Motor neuron (in vitro differentiated cells): ENCODE results near the gene TASOR. TPM values are rescaled to one million over a fixed set of nuclear protein-coding genes. Genes with fewer than 3 reads are reported as not detected.
"Not testable (repeated sequence)": the region's sequence is repeated elsewhere in the genome, so short reads cannot be mapped to it uniquely, and the experiment has no call there.

ENCODE experiments used
- ATAC-seq, 8 experiments: fragments of 200-7000 bp; cut with Tn5 transposase; replicated peaks in 6 of 8; 2 replicates each; pipeline ENCODE4 v1.8.0; 2021; ENCODE audit warnings: mild to moderate bottlenecking in 8 of 8, moderate library complexity in 8 of 8
- H3K27ac ChIP-seq, 2 donors: fragments of 250-450 bp; sonication (Bioruptor Pico); 2 replicates each; pipeline ENCODE4 v1.9.0; 2021; ENCODE audit warnings: antibody characterized with exemption in 2 of 2, mild to moderate bottlenecking in 2 of 2, moderate library complexity in 1 of 2
- H3K4me1 ChIP-seq, 2 donors: fragments of 250-450 bp; sonication (Bioruptor Pico); replicated peaks in 1 of 2; 2 replicates each; pipeline ENCODE4 v1.6.1; 2021; ENCODE audit warnings: antibody characterized with exemption in 2 of 2, mild to moderate bottlenecking in 2 of 2, moderate library complexity in 1 of 2
- H3K4me3 ChIP-seq, 5 donors: fragments of 250-450 bp; sonication (Bioruptor Pico); 2 replicates each; pipeline ENCODE4 v1.9.0; 2021; ENCODE audit warnings: antibody characterized with exemption in 5 of 5, mild to moderate bottlenecking in 5 of 5, moderate library complexity in 4 of 5
- WGBS, 10 experiments: fragments of 450-650 bp; shearing (Covaris generic); methylation state at CpG; one replicate each; pipeline ENCODE4 v1.0.0; 2022; 5-methylcytosine and 5-hydroxymethylcytosine counted together
- in situ Hi-C, 9 experiments: fragments of 400-800 bp; cut with MboI; loops; one replicate each; pipeline ENCODE4 v1.15.0; 2021; ENCODE audit warnings: low sequenced_read_pairs in 9 of 9, low pct_unique_long_range_greater_than_20kb in 2 of 9; ENCODE audit not compliant: unreplicated experiment in 9 of 9
- total RNA-seq, 8 experiments: library from RNA; unstranded; fragments of 300-600 nt; gene quantifications; 2 replicates each; pipeline versions ENCODE4 v1.2.3 to v1.2.4, GENCODE V29; 2022

Gene TASOR
- total RNA-seq, 8 experiments from 2014 or later: 47.5 to 116 (median 53.9) TPM

DNA sequence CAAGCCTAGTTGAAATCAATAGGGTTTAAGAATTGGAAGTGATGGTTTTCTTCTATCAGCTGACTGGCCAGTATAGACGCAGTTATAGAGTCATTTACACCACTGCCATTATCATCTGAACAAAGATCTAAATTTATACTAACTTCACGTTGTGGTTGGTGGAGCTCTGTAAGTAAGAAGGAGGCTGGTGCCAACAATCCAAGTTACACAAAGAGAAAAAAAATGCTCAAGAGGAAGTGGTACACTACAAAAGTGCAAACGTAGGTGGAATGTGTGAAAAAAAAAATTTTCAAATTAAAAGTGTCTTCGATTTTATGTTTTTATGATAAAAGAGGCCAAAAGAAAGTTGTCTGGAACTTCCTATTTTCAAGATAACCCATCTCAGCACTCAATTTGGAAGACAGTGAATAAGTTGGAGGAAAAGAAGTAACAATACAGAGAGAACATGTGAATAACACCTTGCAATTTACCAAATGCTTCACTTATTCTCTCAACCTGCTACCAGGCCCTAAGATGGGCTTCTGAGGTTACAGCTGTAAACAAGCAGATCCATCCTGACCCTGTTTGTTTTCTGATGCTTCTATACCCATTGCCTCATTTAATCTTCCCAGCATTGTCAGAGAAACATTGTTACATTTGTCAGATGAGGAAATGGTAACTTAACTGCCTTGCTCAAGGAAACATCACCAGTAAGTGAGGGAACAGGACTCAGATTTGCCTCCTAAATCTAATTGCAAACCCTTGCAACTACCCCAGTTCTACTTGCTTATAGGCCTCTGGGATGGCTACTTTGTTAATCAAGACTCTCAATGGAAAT, 12.0 kb upstream of the TASOR start:
- in situ Hi-C loops: loop anchor here in 1 of 9 experiments (10.0 kb wide), 1 partner anchor 290 kb away; no protein-coding TSS in a partner anchor
- H3K4me3 ChIP-seq: no peak overlapping the region
- no peak for ATAC-seq
- no peaks in the 10 kb centered on the region for H3K4me1 ChIP-seq
- no peak overlapping the region for H3K27ac ChIP-seq
- WGBS, 10 experiments: 18 to 86% (median 70%) methylated on average over 4 of the region's 4 CpGs; no CpG with 5 or more reads in 2 of the 10 experiments

GRCh38 chr3:56693750-56694149, 10.7 kb upstream of the TASOR start:
- Histone ChIP-seq H3K4me3 (no peak overlapping the region), H3K4me1 (no peaks in the 10 kb centered on the region), H3K27ac (no peak overlapping the region)
- in situ Hi-C loops: loop anchor here in 1 of 9 experiments (10.0 kb wide), 1 partner anchor 291 kb away; no protein-coding TSS in a partner anchor
- 60 to 93% (median 72%) methylated on average over 1 to 3 of the region's 3 CpGs; no CpG with 5 or more reads in 2 of the 10 experiments for WGBS, 10 experiments
- no peak for ATAC-seq

- in situ Hi-C loops: loop anchor here in 1 of 9 experiments (10.0 kb wide), 1 partner anchor 292 kb away; no protein-coding TSS in a partner anchor
- ATAC-seq: not testable (repeated sequence)
- 20 to 100% (median 88%) methylated on average over 1 to 5 of the region's 15 CpGs; no CpG with 5 or more reads in 2 of the 10 experiments for WGBS, 10 experiments
Observed at GRCh38 chr3:56692520-56693433, 9.7 kb upstream of the TASOR start.

DNA sequence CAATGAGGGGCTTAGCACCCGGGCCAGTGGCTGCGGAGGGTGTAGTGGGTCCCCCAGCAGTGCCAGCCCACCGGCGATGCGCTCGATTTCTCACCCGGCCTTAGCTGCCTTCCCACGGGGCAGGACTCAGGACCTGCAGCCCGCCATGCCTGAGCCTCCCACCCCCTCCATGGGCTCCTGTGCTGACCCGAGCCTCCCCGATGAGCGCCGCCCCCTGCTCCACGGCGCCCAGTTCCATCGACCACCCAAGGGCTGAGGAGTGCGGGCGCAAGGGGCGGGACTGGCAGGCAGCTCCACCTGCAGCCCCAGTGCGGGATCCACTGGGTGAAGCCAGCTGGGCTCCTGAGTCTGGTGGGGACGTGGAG, 8.9 kb upstream of the TASOR start:
- ATAC-seq: not testable (repeated sequence)
- no CpG with 5 or more reads among the region's 21 CpGs for WGBS, 10 experiments
- in situ Hi-C loops: loop anchor here in 1 of 9 experiments (10.0 kb wide), 1 partner anchor 293 kb away; no protein-coding TSS in a partner anchor

More at GRCh38 chr3:56692520-56693433, 9.7 kb upstream of the TASOR start:
- not testable (repeated sequence) for H3K4me3 ChIP-seq, H3K4me1 ChIP-seq, H3K27ac ChIP-seq

DNA sequence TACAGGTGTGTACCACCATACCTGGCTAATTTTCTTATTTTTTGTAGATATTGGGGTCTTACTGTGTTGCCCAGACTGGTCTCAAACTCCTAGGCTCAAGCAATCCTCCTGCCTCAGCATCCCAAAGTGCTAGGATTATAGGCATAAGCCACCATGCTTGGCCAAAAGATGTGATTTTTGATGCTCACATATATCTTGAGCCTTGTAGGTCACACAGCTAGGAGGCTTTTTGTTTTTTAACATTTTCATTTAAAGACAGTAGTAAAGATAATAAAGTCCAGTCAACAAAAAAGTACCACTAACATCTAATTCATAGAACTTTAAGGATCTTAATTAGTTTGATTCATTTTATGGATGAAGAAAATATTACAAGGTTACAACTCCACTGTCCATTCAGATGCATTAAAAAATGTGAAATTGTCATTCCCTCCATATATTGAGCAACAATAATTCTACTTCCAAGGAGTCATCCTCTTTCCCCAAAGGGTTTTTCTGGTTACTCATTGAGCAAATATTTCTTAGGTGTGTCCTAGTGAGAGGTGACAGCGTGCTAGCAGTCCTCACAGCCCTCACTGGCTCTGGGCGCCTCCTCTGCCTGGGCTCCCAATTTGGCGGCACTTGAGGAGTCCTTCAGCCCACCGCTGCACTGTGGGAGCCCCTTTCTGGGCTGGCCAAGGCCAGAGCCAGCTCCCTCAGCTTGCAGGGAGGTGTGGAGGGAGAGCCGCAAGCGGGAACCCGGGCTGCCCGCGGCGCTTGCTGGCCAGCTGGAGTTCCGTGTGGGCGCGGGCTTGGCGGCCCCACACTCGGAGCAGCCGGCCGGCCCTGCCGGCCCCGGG, 8.3 kb upstream of the TASOR start:
- no peak for ATAC-seq
- 98% methylated on average over 5 of the region's 19 CpGs; no CpG with 5 or more reads in 9 of the 10 experiments for WGBS, 10 experiments

More for the DNA sequence above, 8.9 kb upstream of the TASOR start:
- not testable (repeated sequence) for H3K4me3 ChIP-seq, H3K27ac ChIP-seq, H3K4me1 ChIP-seq

GRCh38 chr3:56689303-56689702, 6.2 kb upstream of the TASOR start:
- H3K4me1 ChIP-seq: peaks cover 0 to 3% of the 10 kb centered on the region in 2 donors
- in situ Hi-C loops: no loop called here
- H3K4me3 ChIP-seq: no peak overlapping the region
- H3K27ac ChIP-seq: no peak overlapping the region
- 83 to 100% (median 100%) methylated on average over 1 of the region's 1 CpG; no CpG with 5 or more reads in 7 of the 10 experiments for WGBS, 10 experiments
- ATAC-seq: no peak

More for the DNA sequence above, 8.3 kb upstream of the TASOR start:
- no peak overlapping the region for H3K4me3 ChIP-seq
- H3K27ac ChIP-seq: no peak overlapping the region
- peaks cover 0 to 3% of the 10 kb centered on the region in 2 donors for H3K4me1 ChIP-seq
- in situ Hi-C loops: loop anchor here in 1 of 9 experiments (10.0 kb wide), 1 partner anchor 293 kb away; no protein-coding TSS in a partner anchor

- in situ Hi-C loops: no loop called here
- Histone ChIP-seq H3K4me3 (no peak overlapping the region), H3K4me1 (peaks cover 0 to 3% of the 10 kb centered on the region in 2 donors), H3K27ac (no peak overlapping the region)
- WGBS, 10 experiments: 17 to 100% (median 67%) methylated on average over 1 of the region's 1 CpG; no CpG with 5 or more reads in 3 of the 10 experiments
- ATAC-seq: no peak
Observed at GRCh38 chr3:56688191-56688590, 5.1 kb upstream of the TASOR start.

DNA sequence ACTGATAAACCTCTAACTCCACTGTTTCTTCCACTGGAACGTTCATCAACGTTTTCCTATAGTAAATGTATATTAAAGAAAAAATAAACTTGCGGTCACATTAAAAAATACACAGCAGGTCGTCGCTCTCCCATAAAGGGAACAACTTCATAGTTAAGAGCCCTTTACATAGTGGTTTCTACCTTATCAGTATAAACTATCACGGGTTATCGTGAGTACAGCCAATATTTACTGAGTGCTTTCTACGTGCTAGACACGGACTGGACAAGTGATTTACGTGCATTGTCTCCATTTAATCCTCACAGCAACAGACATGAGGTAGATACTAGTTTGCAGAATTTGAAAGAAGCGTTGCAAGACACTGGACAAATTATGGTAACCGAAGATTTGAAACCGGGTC, 964 bp upstream of the TASOR start:
- 89 to 100% (median 97%) methylated on average over 4 to 12 of the region's 13 CpGs for WGBS, 10 experiments
- Histone ChIP-seq H3K4me3 (no peak overlapping the region), H3K27ac (no peak overlapping the region), H3K4me1 (peaks cover 0 to 13% of the 10 kb centered on the region in 2 donors)
- in situ Hi-C loops: no loop called here
- no peak for ATAC-seq

GRCh38 chr3:56682462-56683121, 473 bp downstream of the TASOR start:
- in situ Hi-C loops: no loop called here
- Histone ChIP-seq H3K27ac (peak overlapping the region; percentile 96 to 97), H3K4me3 (peak overlapping the region; percentile 71 to 91 (median 78)), H3K4me1 (peaks cover 0 to 10% of the 10 kb centered on the region in 2 donors)
- ATAC-seq: peak; percentile 80 to 89 (median 86)
- 0 to 8% (median 2%) methylated on average over 3 to 13 of the region's 58 CpGs; no CpG with 5 or more reads in 6 of the 10 experiments for WGBS, 10 experiments

DNA sequence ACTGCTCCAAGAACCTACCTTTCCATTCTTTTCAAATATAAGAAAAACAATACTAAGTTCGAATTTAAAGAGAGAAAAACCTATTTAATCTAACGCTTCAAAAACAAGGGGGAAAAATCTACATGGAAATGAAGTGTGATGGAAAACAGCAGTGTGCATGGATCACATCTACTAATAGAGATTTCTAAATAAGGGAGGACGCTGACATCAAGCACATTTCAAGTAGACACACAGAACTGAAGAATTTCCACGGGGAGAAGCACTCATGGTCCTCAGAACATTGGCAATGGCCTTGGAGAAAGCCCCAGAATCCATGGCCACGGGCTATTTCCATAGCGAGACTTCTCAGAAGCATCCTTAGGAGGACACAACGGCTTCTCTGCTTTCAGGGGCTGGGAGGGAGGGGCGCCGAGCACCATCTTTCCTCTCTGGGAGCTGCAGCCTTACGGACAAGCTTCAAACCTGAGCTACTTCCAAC, 1.0 kb downstream of the TASOR start:
- Histone ChIP-seq H3K27ac (peak overlapping the region; percentile 96 to 97), H3K4me3 (peak overlapping the region; percentile 71 to 91 (median 78)), H3K4me1 (peaks cover 0 to 10% of the 10 kb centered on the region in 2 donors)
- WGBS, 10 experiments: 2 to 47% (median 18%) methylated on average over 3 to 8 of the region's 10 CpGs
- no peak for ATAC-seq
- in situ Hi-C loops: no loop called here

DNA sequence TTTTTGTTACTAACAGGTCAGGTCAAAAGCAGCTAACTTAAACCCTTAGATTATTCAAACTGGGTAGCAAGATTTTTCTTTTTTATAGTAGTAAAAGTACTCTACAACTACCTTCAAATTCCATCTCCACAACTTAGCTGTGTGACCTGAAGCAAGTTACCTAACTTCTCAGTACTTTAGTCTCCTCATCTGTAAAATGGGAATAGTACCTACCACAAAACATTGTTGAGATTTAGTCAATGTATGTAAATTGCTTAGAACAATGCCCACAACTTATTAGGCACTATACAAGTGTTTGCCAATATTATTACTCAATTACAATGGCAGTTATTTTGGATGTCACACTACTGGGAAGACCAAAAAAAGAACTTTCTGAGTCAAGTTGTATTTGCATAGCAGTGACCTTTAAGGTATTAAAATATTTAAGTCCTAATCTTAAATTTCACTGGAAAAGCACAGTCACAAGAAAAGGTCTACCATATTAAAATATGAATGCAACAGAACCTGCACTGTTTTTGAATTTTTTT, 2.9 kb downstream of the TASOR start:
- in situ Hi-C loops: no loop called here
- Histone ChIP-seq H3K4me1 (peaks cover 0 to 10% of the 10 kb centered on the region in 2 donors), H3K4me3 (no peak overlapping the region), H3K27ac (no peak overlapping the region)
- no peak for ATAC-seq
